Choroid plexus epithelial cell (primary cell): ENCODE data around the gene TESK2.

ENCODE experiments used
- DNase-seq: peaks from one replicate; pipeline ENCODE4 v3.0.0-alpha.2; 2010; ENCODE audit warnings: low read depth
- H3K4me3 ChIP-seq: 2 replicates; pipeline ENCODE4 v1.5.1; 2011; ENCODE audit warnings: low read depth, mild to moderate bottlenecking, control low read depth, low read length, moderate library complexity
- TF ChIP-seq, protein P1 (sequence below): conservative IDR thresholded peaks from 2 replicates; pipeline ENCODE4 v1.5.1; 2011; ENCODE audit warnings: low read depth, mild to moderate bottlenecking, control low read depth, inconsistent platforms, low read length, moderate library complexity

Gene TESK2

DNA sequence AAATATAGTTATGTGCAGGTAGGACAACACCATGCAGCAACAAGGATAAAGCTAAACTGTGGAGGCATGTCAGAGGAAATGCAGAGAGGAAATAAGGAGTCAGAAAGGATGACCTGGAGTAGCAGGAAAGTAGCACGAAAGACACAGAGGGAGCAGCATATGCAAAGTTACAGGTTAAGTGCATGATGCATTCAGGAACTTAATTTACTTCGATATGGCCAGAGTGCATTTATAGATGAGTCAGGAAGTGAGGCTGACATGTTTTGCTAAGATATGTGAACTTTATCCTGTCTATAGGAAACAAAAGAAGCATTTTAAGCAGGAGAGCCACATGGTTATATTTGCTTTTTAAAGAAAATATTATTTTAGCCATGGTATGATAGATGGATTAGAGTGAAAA, 135.3 kb downstream of the TESK2 start:
- no peak overlapping the region for H3K4me3 ChIP-seq
- TF ChIP-seq, protein P1, sequence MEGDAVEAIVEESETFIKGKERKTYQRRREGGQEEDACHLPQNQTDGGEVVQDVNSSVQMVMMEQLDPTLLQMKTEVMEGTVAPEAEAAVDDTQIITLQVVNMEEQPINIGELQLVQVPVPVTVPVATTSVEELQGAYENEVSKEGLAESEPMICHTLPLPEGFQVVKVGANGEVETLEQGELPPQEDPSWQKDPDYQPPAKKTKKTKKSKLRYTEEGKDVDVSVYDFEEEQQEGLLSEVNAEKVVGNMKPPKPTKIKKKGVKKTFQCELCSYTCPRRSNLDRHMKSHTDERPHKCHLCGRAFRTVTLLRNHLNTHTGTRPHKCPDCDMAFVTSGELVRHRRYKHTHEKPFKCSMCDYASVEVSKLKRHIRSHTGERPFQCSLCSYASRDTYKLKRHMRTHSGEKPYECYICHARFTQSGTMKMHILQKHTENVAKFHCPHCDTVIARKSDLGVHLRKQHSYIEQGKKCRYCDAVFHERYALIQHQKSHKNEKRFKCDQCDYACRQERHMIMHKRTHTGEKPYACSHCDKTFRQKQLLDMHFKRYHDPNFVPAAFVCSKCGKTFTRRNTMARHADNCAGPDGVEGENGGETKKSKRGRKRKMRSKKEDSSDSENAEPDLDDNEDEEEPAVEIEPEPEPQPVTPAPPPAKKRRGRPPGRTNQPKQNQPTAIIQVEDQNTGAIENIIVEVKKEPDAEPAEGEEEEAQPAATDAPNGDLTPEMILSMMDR: no peak
- DNase-seq: no peak

DNA sequence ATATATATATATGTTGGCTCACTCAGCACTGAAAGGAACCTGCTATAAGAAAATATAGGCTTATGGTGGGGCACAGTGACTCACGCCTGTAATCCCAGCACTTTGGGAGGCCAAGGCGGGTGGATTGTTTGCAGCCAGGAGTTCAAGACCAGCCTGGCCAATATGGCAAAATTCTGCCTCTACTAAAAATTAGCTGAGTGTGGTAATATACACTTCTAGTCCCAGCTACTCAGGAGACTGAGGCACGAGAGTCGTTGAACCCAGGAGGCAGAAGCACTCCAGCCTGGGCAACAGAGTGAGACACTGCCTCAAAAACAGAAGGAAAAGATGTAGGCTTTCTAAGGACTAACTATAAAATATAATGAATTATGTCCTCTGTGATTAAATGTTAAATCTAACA, 136.1 kb downstream of the TESK2 start:
- TF ChIP-seq, protein P1: no peak
- DNase-seq: no peak

DNA sequence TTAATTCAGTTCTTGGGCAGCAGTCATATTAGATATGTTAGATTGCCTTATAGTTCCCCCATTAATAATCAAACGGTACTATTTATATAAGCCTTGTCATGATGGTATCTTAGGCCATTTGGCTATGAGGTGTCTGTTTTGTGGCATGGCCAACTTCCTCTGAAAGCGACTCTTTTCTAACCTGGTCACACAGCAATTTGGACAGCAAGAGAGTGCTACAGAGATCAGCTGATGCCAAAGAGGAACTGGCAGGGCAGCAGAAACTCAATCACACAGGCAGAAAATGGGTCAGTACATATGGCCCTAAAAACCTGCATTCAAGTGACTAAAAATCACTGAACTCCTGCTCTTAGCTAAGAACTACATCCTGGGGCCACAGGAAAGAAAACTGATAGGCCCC, 137.3 kb downstream of the TESK2 start:
- DNase-seq: no peak
- H3K4me3 ChIP-seq: no peak overlapping the region
- TF ChIP-seq, protein P1: no peak

More for the DNA sequence above, 136.1 kb downstream of the TESK2 start:
- no peak overlapping the region for H3K4me3 ChIP-seq

DNA sequence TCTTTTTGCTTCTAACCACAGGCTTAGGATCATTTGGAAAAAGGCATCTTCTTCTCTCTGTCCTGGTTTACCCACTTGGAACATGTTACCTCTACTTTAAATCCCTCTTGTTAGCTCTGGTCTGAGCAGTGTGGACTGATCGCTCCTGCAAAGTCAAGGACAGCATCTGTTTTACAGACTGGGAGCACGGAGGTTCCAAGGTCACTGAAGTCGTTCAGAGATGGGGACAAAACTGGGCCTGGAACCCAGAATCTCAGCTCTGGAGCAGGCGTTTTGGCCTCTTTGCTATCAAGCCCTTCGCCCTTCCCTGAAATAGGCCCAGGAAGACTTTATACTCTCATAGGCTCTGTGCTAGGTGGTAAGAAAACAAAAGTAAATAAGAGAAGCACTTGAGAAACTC, 139.5 kb downstream of the TESK2 start:
- TF ChIP-seq, protein P1: no peak
- no peak overlapping the region for H3K4me3 ChIP-seq
- no peak for DNase-seq

DNA sequence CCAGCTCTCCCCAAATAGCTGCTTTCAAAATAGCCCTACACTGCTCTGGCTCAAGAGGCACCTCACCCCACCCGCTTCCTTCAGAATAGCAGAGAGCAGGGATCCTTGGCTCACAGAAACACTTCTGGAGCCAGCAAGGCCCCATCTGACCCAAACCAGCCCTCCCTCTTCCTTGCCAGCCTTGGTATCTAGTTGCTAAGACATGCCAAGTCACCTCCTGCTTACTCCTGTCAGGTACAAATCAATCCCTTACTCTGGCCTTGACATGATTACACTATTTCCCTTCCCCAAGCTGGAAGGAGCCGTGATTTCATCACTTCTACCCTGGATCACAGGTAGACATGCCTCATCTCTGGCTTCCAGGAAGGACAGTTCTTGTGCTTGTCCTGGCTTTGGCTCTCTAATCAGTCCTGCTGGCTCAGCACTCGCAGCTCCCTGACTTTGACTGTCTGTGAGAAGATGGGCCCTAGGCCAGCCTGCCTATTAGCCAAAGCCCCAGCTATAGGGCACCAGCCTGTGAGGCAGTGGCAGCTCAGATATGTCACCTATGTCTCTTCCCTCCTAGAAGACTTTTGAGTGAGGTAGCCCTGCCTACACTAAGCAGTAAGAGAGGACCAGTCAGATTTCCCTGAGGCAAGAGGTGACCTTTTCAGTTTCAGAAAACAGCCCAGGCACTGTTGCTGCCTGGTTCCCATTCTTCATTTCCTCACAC, 141.8 kb downstream of the TESK2 start:
- H3K4me3 ChIP-seq: no peak overlapping the region
- DNase-seq: no peak
- TF ChIP-seq, protein P1: no peak

DNA sequence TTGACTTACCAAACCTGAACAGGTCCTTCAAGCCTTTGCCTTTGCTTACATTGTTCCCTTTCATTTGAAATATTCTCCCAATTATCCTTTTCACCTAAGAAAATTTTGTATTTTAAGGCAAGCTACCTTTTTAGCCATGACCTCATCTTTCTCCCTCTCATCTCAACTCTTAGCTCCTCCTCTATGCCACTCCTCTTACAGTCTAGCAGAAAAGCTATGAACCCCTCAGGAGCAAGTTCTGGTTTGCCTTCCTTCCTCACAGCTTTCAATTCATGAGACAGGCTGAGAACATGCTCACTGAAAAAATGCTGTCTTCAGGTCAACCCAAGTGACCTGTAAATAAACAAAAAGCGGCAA, 142.4 kb downstream of the TESK2 start:
- peak; percentile 41 for DNase-seq
- no peak overlapping the region for H3K4me3 ChIP-seq
- TF ChIP-seq, protein P1: no peak

DNA sequence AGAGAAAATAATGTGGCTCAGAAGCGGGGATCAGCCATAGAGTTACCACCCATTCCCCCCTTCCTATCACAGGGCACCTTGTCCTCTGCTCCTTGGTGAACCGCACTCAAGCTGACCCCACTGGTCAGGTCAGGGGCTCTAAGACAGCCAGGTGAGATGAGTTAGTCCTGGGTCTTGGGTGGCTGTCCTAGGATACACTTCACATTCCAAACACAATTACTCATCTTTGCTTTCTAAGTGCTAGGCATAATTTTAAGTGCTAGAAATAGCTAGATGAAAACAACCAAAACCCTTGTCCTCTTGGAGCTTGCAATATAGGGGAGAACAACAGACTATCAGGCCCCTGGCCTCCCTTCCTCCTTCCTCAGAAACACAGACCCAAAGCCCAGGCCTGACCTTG, 142.9 kb downstream of the TESK2 start:
- DNase-seq: peak; percentile 70
- H3K4me3 ChIP-seq: no peak overlapping the region
- TF ChIP-seq, protein P1: no peak
